ENCODE data around the gene GGT1. TPM values are rescaled to one million over a fixed set of nuclear protein-coding genes. Genes with fewer than 3 reads are reported as not detected.
"Not testable (repeated sequence)": the region's sequence is repeated elsewhere in the genome, so short reads cannot be mapped to it uniquely, and the experiment has no call there.

Gene GGT1
- total RNA-seq, 1 donor from 2014 or later, result 2.9 TPM

- FAIRE-seq; H3K27me3 ChIP-seq (ENCODE audit: control insufficient read depth, insufficient read depth, low read length); H3K36me3 ChIP-seq (ENCODE audit: control insufficient read depth, insufficient read depth, low read length); H3K4me3 ChIP-seq (ENCODE audit: low read depth, low read length); DNase-seq (ENCODE audit: low read depth): not testable (repeated sequence)
- peak; percentile 36 for TF ChIP-seq CTCF (IDR thresholded peaks at IDR 0.05; ENCODE audit: insufficient read depth, low read length, severe bottlenecking)
These were observed 26.1 kb downstream of the GGT1 start for GRCh38 chr22:24629069-24629468.

GRCh38 chr22:24630812-24631427 lies 27.9 kb downstream of the GGT1 start:
- not testable (repeated sequence) for FAIRE-seq; H3K4me3 ChIP-seq (ENCODE audit: low read depth, low read length); H3K27me3 ChIP-seq (ENCODE audit: control insufficient read depth, insufficient read depth, low read length); DNase-seq (ENCODE audit: low read depth); H3K36me3 ChIP-seq (ENCODE audit: control insufficient read depth, insufficient read depth, low read length)

GRCh38 chr22:24631430-24632122 lies 28.6 kb downstream of the GGT1 start:
- not testable (repeated sequence) for H3K36me3 ChIP-seq (ENCODE audit: control insufficient read depth, insufficient read depth, low read length); H3K27me3 ChIP-seq (ENCODE audit: control insufficient read depth, insufficient read depth, low read length); H3K4me3 ChIP-seq (ENCODE audit: low read depth, low read length); DNase-seq (ENCODE audit: low read depth); FAIRE-seq

GRCh38 chr22:24632642-24633041 lies 29.6 kb downstream of the GGT1 start:
- not testable (repeated sequence) for H3K36me3 ChIP-seq (ENCODE audit: control insufficient read depth, insufficient read depth, low read length); H3K4me3 ChIP-seq (ENCODE audit: low read depth, low read length); FAIRE-seq; DNase-seq (ENCODE audit: low read depth); H3K27me3 ChIP-seq (ENCODE audit: control insufficient read depth, insufficient read depth, low read length)

- not testable (repeated sequence) for H3K36me3 ChIP-seq (ENCODE audit: control insufficient read depth, insufficient read depth, low read length); FAIRE-seq; DNase-seq (ENCODE audit: low read depth); H3K4me3 ChIP-seq (ENCODE audit: low read depth, low read length); H3K27me3 ChIP-seq (ENCODE audit: control insufficient read depth, insufficient read depth, low read length)
These were observed 30.4 kb downstream of the GGT1 start for GRCh38 chr22:24633231-24634023.

- not testable (repeated sequence) for DNase-seq (ENCODE audit: low read depth); FAIRE-seq; H3K4me3 ChIP-seq (ENCODE audit: low read depth, low read length); H3K36me3 ChIP-seq (ENCODE audit: control insufficient read depth, insufficient read depth, low read length); H3K27me3 ChIP-seq (ENCODE audit: control insufficient read depth, insufficient read depth, low read length)
These were observed 31.9 kb downstream of the GGT1 start for GRCh38 chr22:24634776-24635389.

- DNase-seq (ENCODE audit: low read depth); H3K36me3 ChIP-seq (ENCODE audit: control insufficient read depth, insufficient read depth, low read length); H3K27me3 ChIP-seq (ENCODE audit: control insufficient read depth, insufficient read depth, low read length); FAIRE-seq; H3K4me3 ChIP-seq (ENCODE audit: low read depth, low read length): not testable (repeated sequence)
These were observed 33.5 kb downstream of the GGT1 start for GRCh38 chr22:24636513-24636912.

- H3K36me3 ChIP-seq (ENCODE audit: control insufficient read depth, insufficient read depth, low read length); FAIRE-seq; H3K4me3 ChIP-seq (ENCODE audit: low read depth, low read length); H3K27me3 ChIP-seq (ENCODE audit: control insufficient read depth, insufficient read depth, low read length); DNase-seq (ENCODE audit: low read depth): not testable (repeated sequence)
These were observed 39.3 kb downstream of the GGT1 start for GRCh38 chr22:24642307-24642706.

- not testable (repeated sequence) for DNase-seq (ENCODE audit: low read depth); FAIRE-seq; H3K36me3 ChIP-seq (ENCODE audit: control insufficient read depth, insufficient read depth, low read length); H3K4me3 ChIP-seq (ENCODE audit: low read depth, low read length); H3K27me3 ChIP-seq (ENCODE audit: control insufficient read depth, insufficient read depth, low read length)
These were observed 41.4 kb downstream of the GGT1 start for GRCh38 chr22:24644409-24644808.

GRCh38 chr22:24645408-24646399 lies 42.7 kb downstream of the GGT1 start:
- H3K36me3 ChIP-seq (ENCODE audit: control insufficient read depth, insufficient read depth, low read length); H3K4me3 ChIP-seq (ENCODE audit: low read depth, low read length); DNase-seq (ENCODE audit: low read depth); FAIRE-seq; H3K27me3 ChIP-seq (ENCODE audit: control insufficient read depth, insufficient read depth, low read length): not testable (repeated sequence)

GRCh38 chr22:24646756-24647155 lies 43.8 kb downstream of the GGT1 start:
- H3K4me3 ChIP-seq (ENCODE audit: low read depth, low read length); H3K27me3 ChIP-seq (ENCODE audit: control insufficient read depth, insufficient read depth, low read length); DNase-seq (ENCODE audit: low read depth); H3K36me3 ChIP-seq (ENCODE audit: control insufficient read depth, insufficient read depth, low read length); FAIRE-seq: not testable (repeated sequence)

- FAIRE-seq; H3K27me3 ChIP-seq (ENCODE audit: control insufficient read depth, insufficient read depth, low read length); DNase-seq (ENCODE audit: low read depth); H3K4me3 ChIP-seq (ENCODE audit: low read depth, low read length); H3K36me3 ChIP-seq (ENCODE audit: control insufficient read depth, insufficient read depth, low read length): not testable (repeated sequence)
These were observed 46.4 kb downstream of the GGT1 start for GRCh38 chr22:24649371-24649770.
